BE2C (cell line): ENCODE data around the gene ARHGAP26.

Experiments
- DNase-seq: peaks from one replicate; pipeline ENCODE4 v3.0.0-alpha.2; 2020
- H3K27me3 ChIP-seq: fragments of 250-450 bp; sonication (Bioruptor Pico); 2 replicates; pipeline ENCODE4 v1.5.1; 2020; ENCODE audit warnings: mild to moderate bottlenecking
- H3K36me3 ChIP-seq: fragments of 250-450 bp; sonication (Bioruptor Pico); 2 replicates; pipeline ENCODE4 v1.5.1; 2020; ENCODE audit warnings: mild to moderate bottlenecking
- H3K4me1 ChIP-seq: fragments of 250-450 bp; sonication (Bioruptor Pico); 2 replicates; pipeline ENCODE4 v1.5.1; 2020
- H3K4me3 ChIP-seq: 2 replicates; pipeline ENCODE4 v1.5.1; 2011; ENCODE audit warnings: low read depth, low read length
- H3K9me3 ChIP-seq: fragments of 250-450 bp; sonication (Bioruptor Pico); 2 replicates; pipeline ENCODE4 v1.5.1; 2020
- TF ChIP-seq, protein P1 (sequence below): IDR thresholded peaks from 2 replicates; pipeline ENCODE4 v1.5.1; 2012; ENCODE audit warnings: mild to moderate bottlenecking, low read depth, low read length

The ARHGAP26 gene

DNA sequence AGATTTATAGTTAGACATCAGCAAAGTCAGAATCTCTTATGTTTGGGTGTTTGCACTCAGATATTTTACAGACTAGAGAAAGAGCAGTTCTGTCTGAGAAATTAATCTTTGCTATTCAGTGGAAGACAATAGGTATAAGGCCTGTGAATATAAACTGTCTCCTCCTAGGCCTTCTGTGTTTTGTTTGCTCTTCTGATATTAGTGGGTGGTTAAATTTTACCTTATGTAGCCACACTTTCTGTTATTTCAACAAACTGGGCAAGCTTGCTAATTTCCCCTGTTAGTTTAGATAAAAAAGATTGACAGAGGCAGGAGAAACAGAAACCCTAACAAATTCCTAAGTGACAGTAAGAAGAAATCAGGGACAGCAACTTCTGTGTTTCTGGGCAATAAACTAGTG, 141.6 kb downstream of the ARHGAP26 start:
- H3K4me1 ChIP-seq: no peaks in the 10 kb centered on the region
- no peaks in the 10 kb centered on the region for H3K9me3 ChIP-seq
- H3K36me3 ChIP-seq: no peaks in the 10 kb centered on the region
- DNase-seq: no peak
- H3K4me3 ChIP-seq: no peak overlapping the region
- H3K27me3 ChIP-seq: no peaks in the 10 kb centered on the region
- TF ChIP-seq, protein P1, sequence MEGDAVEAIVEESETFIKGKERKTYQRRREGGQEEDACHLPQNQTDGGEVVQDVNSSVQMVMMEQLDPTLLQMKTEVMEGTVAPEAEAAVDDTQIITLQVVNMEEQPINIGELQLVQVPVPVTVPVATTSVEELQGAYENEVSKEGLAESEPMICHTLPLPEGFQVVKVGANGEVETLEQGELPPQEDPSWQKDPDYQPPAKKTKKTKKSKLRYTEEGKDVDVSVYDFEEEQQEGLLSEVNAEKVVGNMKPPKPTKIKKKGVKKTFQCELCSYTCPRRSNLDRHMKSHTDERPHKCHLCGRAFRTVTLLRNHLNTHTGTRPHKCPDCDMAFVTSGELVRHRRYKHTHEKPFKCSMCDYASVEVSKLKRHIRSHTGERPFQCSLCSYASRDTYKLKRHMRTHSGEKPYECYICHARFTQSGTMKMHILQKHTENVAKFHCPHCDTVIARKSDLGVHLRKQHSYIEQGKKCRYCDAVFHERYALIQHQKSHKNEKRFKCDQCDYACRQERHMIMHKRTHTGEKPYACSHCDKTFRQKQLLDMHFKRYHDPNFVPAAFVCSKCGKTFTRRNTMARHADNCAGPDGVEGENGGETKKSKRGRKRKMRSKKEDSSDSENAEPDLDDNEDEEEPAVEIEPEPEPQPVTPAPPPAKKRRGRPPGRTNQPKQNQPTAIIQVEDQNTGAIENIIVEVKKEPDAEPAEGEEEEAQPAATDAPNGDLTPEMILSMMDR: no peak

- no peaks in the 10 kb centered on the region for H3K36me3 ChIP-seq
- no peaks in the 10 kb centered on the region for H3K27me3 ChIP-seq
- no peaks in the 10 kb centered on the region for H3K4me1 ChIP-seq
- TF ChIP-seq, protein P1: peak; percentile 16; the same call in 1 of the 2 replicates
- H3K4me3 ChIP-seq: no peak overlapping the region
- H3K9me3 ChIP-seq: no peaks in the 10 kb centered on the region
- DNase-seq: no peak
Observed at GRCh38 chr5:142913728-142914338, 143.7 kb downstream of the ARHGAP26 start.

DNA sequence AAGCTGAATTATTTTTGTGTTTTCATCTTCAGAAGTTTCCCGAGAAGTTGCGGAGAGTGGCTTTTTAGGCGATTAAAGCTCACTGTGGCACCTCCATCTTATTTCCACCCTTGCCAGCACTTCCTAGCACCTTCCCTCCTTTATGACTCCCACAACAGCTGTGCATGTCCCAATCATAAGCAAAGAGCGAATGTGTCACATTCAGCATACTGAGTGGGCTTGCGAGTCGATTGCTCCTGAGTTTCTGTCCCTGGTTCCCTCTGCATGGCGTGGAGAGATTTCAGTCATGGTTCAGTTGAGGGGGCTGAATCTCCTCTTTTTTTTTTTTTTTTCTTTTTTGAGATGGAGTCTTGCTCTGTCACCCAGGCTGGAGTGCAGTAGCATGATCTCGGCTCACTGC, 144.9 kb downstream of the ARHGAP26 start:
- H3K27me3 ChIP-seq: no peaks in the 10 kb centered on the region
- no peaks in the 10 kb centered on the region for H3K36me3 ChIP-seq
- no peaks in the 10 kb centered on the region for H3K9me3 ChIP-seq
- H3K4me3 ChIP-seq: no peak overlapping the region
- no peaks in the 10 kb centered on the region for H3K4me1 ChIP-seq
- TF ChIP-seq, protein P1: no peak
- no peak for DNase-seq

DNA sequence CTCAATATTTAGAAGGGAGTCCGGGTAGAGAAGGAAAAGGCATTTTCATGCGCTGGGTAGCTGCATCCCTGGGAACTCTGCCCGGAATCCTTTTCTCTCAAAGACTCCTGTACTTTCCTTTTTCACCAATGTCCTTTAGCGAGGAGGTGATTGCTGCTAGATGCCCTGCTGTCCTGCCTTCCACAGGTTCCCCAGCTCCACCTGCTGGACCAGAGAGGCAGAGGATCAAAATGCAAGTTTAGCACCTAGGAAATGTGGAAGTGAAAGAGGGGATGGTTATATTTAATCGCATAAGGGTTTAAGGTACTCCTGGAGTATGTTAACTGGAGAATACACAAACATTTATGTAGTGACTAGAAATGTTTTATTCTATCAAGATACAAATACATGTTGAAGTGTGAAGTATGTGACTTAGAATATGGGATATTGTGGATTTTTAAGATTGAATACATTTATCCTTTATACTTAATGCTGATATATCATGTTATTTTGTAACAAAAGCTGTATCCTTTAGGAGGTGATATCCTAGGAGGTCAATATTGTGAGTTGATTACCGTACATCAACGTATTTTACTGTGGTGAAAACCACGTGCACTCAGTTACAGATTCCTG, 145.7 kb downstream of the ARHGAP26 start:
- Histone ChIP-seq H3K9me3 (no peaks in the 10 kb centered on the region), H3K4me1 (no peaks in the 10 kb centered on the region), H3K36me3 (no peaks in the 10 kb centered on the region), H3K4me3 (no peak overlapping the region), H3K27me3 (no peaks in the 10 kb centered on the region)
- DNase-seq: peak; percentile 58
- TF ChIP-seq, protein P1: peak; percentile 82

DNA sequence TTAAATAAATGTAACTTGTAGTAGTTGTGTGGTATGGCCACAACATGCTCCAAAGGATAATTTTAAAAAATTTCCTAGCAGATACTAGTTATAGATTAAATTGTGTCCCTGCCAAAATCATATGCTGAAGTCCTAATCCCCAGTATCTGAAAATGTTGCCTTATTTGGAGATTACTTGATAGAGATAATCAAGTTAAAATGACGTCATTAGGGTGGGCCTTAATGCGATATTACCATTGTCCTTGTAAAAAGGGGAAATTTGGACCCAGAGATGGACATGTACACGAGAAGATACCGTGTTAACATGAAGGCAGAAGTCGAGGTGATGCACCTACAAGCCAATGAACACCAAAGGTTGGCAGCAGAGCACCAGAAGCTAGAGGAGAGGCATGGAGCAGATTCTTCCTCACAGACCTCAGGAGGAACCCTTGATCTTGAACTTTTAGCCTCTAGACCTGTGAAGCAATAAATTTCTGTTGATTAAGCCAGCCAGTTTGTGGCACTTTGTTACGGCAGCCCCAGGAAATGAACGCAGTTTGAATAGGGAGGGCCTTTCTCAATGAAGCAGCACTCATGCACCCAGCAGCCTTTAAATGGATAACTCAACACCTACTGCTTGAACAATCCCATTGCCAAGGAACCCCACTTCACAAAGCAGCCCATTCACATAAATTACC, 148.9 kb downstream of the ARHGAP26 start:
- no peaks in the 10 kb centered on the region for H3K27me3 ChIP-seq
- H3K9me3 ChIP-seq: no peaks in the 10 kb centered on the region
- H3K4me1 ChIP-seq: no peaks in the 10 kb centered on the region
- no peaks in the 10 kb centered on the region for H3K36me3 ChIP-seq
- DNase-seq: no peak
- no peak overlapping the region for H3K4me3 ChIP-seq
- TF ChIP-seq, protein P1: no peak
